Endodermal cell (in vitro differentiated cells): ENCODE data around the gene PRR29. TPM values are rescaled to one million over a fixed set of nuclear protein-coding genes. Genes with fewer than 3 reads are reported as not detected.

Experiments
- DNase-seq: peaks from one replicate; pipeline ENCODE4 v3.0.0-alpha.2; 2017
- H3K27ac ChIP-seq: 2 replicates; pipeline ENCODE4 v1.5.1; 2013; ENCODE audit warnings: mild to moderate bottlenecking, low read depth, low read length, moderate library complexity
- H3K27me3 ChIP-seq: 2 replicates; pipeline ENCODE4 v1.6.1; 2013; ENCODE audit warnings: mild to moderate bottlenecking, low read length, moderate library complexity; ENCODE audit not compliant: insufficient read depth, control insufficient read depth, poor library complexity, severe bottlenecking
- H3K36me3 ChIP-seq: 2 replicates; pipeline ENCODE4 v1.7.0; 2013; ENCODE audit warnings: mild to moderate bottlenecking, low read length, moderate library complexity; ENCODE audit not compliant: control insufficient read depth, insufficient read depth
- H3K4me1 ChIP-seq: one replicate; pipeline ENCODE4 v1.7.0; 2013; ENCODE audit warnings: low read length; ENCODE audit not compliant: control insufficient read depth, insufficient read depth
- H3K4me3 ChIP-seq: 2 replicates; pipeline ENCODE4 v1.5.1; 2013; ENCODE audit warnings: mild to moderate bottlenecking, low read length, moderate library complexity
- H3K9ac ChIP-seq: 2 replicates; pipeline ENCODE4 v1.6.1; 2013; ENCODE audit warnings: mild to moderate bottlenecking, low read length, moderate library complexity; ENCODE audit not compliant: poor library complexity, severe bottlenecking; ENCODE audit errors: extremely low read depth
- H3K9me3 ChIP-seq: 2 replicates; pipeline ENCODE4 v1.6.1; 2013; ENCODE audit warnings: mild to moderate bottlenecking, low read length, moderate library complexity; ENCODE audit not compliant: control insufficient read depth
- H3K27ac Mint-ChIP-seq: 2 replicates; pipeline ENCODE4 v1.8.0; 2020; ENCODE audit warnings: mixed read lengths
- H3K27me3 Mint-ChIP-seq: 2 replicates; pipeline ENCODE4 v1.8.0; 2021; ENCODE audit warnings: mild to moderate bottlenecking, mixed read lengths; ENCODE audit not compliant: insufficient read depth
- H3K36me3 Mint-ChIP-seq: 2 replicates; pipeline ENCODE4 v1.8.0; 2020; ENCODE audit warnings: low read depth, mixed read lengths
- H3K4me1 Mint-ChIP-seq: 2 replicates; pipeline ENCODE4 v1.8.0; 2020; ENCODE audit warnings: mixed read lengths
- H3K4me3 Mint-ChIP-seq: 2 replicates; pipeline ENCODE4 v1.8.0; 2020; ENCODE audit warnings: mild to moderate bottlenecking, moderate library complexity, mixed read lengths
- H3K9me3 Mint-ChIP-seq: 2 replicates; pipeline ENCODE4 v1.8.0; 2020; ENCODE audit warnings: mild to moderate bottlenecking, mixed read lengths
- CTCF ChIP-seq: fragments of 200-600 bp; sonication (generic); conservative IDR thresholded peaks from 2 replicates; pipeline ENCODE4 v1.5.0; 2021; ENCODE audit warnings: antibody characterized with exemption, mild to moderate bottlenecking
- WGBS, 2 experiments: methylation state at CpG; one replicate each; pipeline versions ENCODE4 v1.1.5 to v1.1.7; 2013; ENCODE audit warnings: missing lambda C conversion rate in 2 of 2, mixed read lengths in 1 of 2; ENCODE audit not compliant: insufficient coverage in 1 of 2, insufficient read length in 1 of 2; 5-methylcytosine and 5-hydroxymethylcytosine counted together
- total RNA-seq, 2 donors: library from RNA; stranded (reverse); fragmentation: NEBNext Ultra II Directional in 1 of 2; extraction: Animal tissue kit (Norgen Biotek cat#: 25700) in 1 of 2; gene quantifications; 2 replicates in 1 of 2; 3 replicates in 1 of 2; pipeline ENCODE4 v1.2.1, GENCODE V29; 2021

Gene PRR29
- total RNA-seq, 2 donors from 2014 or later, result 3.3 to 6.1 TPM

- Mint-ChIP-seq H3K27ac (no peak overlapping the region), H3K36me3 (no peaks in the 10 kb centered on the region), H3K4me3 (no peak overlapping the region), H3K27me3 (peaks cover 6% of the 10 kb centered on the region), H3K4me1 (no peaks in the 10 kb centered on the region), H3K9me3 (no peaks in the 10 kb centered on the region)
- Histone ChIP-seq H3K27me3 (no peaks in the 10 kb centered on the region), H3K27ac (no peak overlapping the region), H3K4me3 (no peak overlapping the region), H3K9me3 (no peaks in the 10 kb centered on the region), H3K4me1 (no peaks in the 10 kb centered on the region), H3K9ac (no peak overlapping the region), H3K36me3 (no peaks in the 10 kb centered on the region)
- 86 to 95% methylated on average over 2 to 5 of the region's 5 CpGs for WGBS, 2 experiments
- peak; percentile 48 for DNase-seq
- TF ChIP-seq CTCF, result no peak
These were observed 9.7 kb downstream of the PRR29 start for GRCh38 chr17:64007838-64008282.

DNA sequence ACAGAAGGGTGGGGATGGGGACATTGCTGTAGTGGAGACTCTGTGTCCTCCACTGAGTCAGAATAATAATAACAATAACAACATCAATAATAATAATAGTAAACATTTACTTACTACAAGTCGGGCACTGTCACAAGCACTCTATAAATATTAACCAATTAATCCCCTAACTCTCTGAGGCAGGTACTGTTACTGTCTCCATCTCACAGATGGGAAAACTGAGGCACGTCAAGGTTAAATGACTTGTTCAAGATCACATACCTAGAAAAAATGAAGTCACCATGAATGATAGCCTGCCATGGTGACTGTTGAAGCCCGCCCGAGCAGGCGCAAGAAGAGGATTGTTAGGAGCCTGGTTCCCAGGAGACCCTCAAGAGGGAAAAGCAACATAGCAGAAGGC lies 10.2 kb downstream of the PRR29 start:
- TF ChIP-seq CTCF, result no peak
- H3K27me3 Mint-ChIP-seq, result peaks cover 6% of the 10 kb centered on the region
- no peak overlapping the region for H3K27ac Mint-ChIP-seq
- 87 to 89% methylated on average over 5 of the region's 5 CpGs for WGBS, 2 experiments
- no peak overlapping the region for H3K27ac ChIP-seq
- H3K4me3 Mint-ChIP-seq, result no peak overlapping the region
- no peak overlapping the region for H3K9ac ChIP-seq
- H3K36me3 ChIP-seq, result no peaks in the 10 kb centered on the region
- H3K36me3 Mint-ChIP-seq, result no peaks in the 10 kb centered on the region
- H3K27me3 ChIP-seq, result no peaks in the 10 kb centered on the region
- H3K9me3 ChIP-seq, result no peaks in the 10 kb centered on the region
- H3K9me3 Mint-ChIP-seq, result no peaks in the 10 kb centered on the region
- no peaks in the 10 kb centered on the region for H3K4me1 Mint-ChIP-seq
- no peaks in the 10 kb centered on the region for H3K4me1 ChIP-seq
- DNase-seq, result no peak
- H3K4me3 ChIP-seq, result no peak overlapping the region

- Histone ChIP-seq H3K4me1 (no peaks in the 10 kb centered on the region), H3K9me3 (no peaks in the 10 kb centered on the region), H3K9ac (no peak overlapping the region), H3K27ac (no peak overlapping the region), H3K27me3 (no peaks in the 10 kb centered on the region), H3K4me3 (no peak overlapping the region), H3K36me3 (no peaks in the 10 kb centered on the region)
- H3K27ac Mint-ChIP-seq, result no peak overlapping the region
- 82 to 88% methylated on average over 4 of the region's 4 CpGs for WGBS, 2 experiments
- H3K4me1 Mint-ChIP-seq, result no peaks in the 10 kb centered on the region
- H3K36me3 Mint-ChIP-seq, result no peaks in the 10 kb centered on the region
- peak; percentile 41 for DNase-seq
- no peaks in the 10 kb centered on the region for H3K9me3 Mint-ChIP-seq
- peaks cover 4% of the 10 kb centered on the region for H3K27me3 Mint-ChIP-seq
- H3K4me3 Mint-ChIP-seq, result no peak overlapping the region
- TF ChIP-seq CTCF, result no peak
These were observed 10.7 kb downstream of the PRR29 start for GRCh38 chr17:64008830-64009229.
